A673 (cell line): ENCODE results near the gene ANKRD29. TPM values are rescaled to one million over a fixed set of nuclear protein-coding genes. Genes with fewer than 3 reads are reported as not detected.

Experiments
- BruUV-seq: library from RNA; stranded (reverse); fragments of 400-500 nt; replicated peaks from 2 replicates; lab custom pipeline; 2021; lab: Mats Ljungman, UMichigan
- CTCF ChIA-PET: fragments of 300-600 bp; sonication (Branson Sonifier 250); formaldehyde crosslinking; loops from one replicate; lab custom pipeline; 2022; ENCODE audit warnings: antibody characterized with exemption; lab: Charles Lee
- POLR2A ChIA-PET: fragments of 300-600 bp; sonication (Branson Sonifier 250); formaldehyde crosslinking; loops from one replicate; lab custom pipeline; 2022; ENCODE audit warnings: antibody characterized with exemption; ENCODE audit not compliant: low non-redundant PET; lab: Charles Lee
- DNase-seq: peaks from one replicate; pipeline ENCODE4 v3.0.0-alpha.2; 2015; ENCODE audit warnings: low spot score
- H3K27ac ChIP-seq: fragments of 200-600 bp; sonication (generic); 2 replicates; pipeline ENCODE4 v1.5.1; 2016; ENCODE audit warnings: mixed run types, low read depth, mild to moderate bottlenecking, mixed read lengths, antibody characterized with exemption, low read length; ENCODE audit not compliant: poor library complexity, severe bottlenecking
- H3K27me3 ChIP-seq: fragments of 200-600 bp; sonication (generic); replicated peaks from 2 replicates; pipeline ENCODE4 v1.6.1; 2017; ENCODE audit warnings: mixed run types, low read depth, mild to moderate bottlenecking, mixed read lengths, antibody characterized with exemption, low read length; ENCODE audit not compliant: insufficient read depth, poor library complexity
- H3K36me3 ChIP-seq: fragments of 200-600 bp; sonication (generic); 2 replicates; pipeline ENCODE4 v1.6.1; 2016; ENCODE audit warnings: mixed run types, mild to moderate bottlenecking, mixed read lengths, antibody characterized with exemption, low read length; ENCODE audit not compliant: insufficient read depth, poor library complexity, severe bottlenecking
- H3K4me1 ChIP-seq: fragments of 200-600 bp; sonication (generic); 2 replicates; pipeline ENCODE4 v1.6.1; 2017; ENCODE audit warnings: mixed run types, mild to moderate bottlenecking, mixed read lengths, antibody characterized with exemption, low read length; ENCODE audit not compliant: insufficient read depth, poor library complexity, severe bottlenecking
- H3K4me3 ChIP-seq: fragments of 200-600 bp; sonication (generic); 2 replicates; pipeline ENCODE4 v1.5.1; 2016; ENCODE audit warnings: low read depth, mixed run types, mild to moderate bottlenecking, mixed read lengths, low read length; ENCODE audit not compliant: poor library complexity, severe bottlenecking
- H3K9me3 ChIP-seq: fragments of 200-600 bp; sonication (generic); 2 replicates; pipeline ENCODE4 v1.6.1; 2016; ENCODE audit warnings: mixed run types, low read depth, mild to moderate bottlenecking, mixed read lengths, antibody characterized with exemption, low read length; ENCODE audit not compliant: poor library complexity, severe bottlenecking
- EZH2 ChIP-seq: fragments of 200-600 bp; sonication (generic); IDR thresholded peaks from 2 replicates; pipeline ENCODE4 v1.6.1; 2017; ENCODE audit warnings: borderline replicate concordance, low read depth, mild to moderate bottlenecking, mixed read lengths, antibody characterized with exemption, low read length; ENCODE audit not compliant: poor library complexity, severe bottlenecking
- intact Hi-C: fragments of 100-400 bp; cut with micrococcal nuclease; formaldehyde crosslinking; loops from one replicate; pipeline ENCODE4 v1.10.0; 2022; ENCODE audit not compliant: unreplicated experiment
- total RNA-seq: library from RNA; stranded (reverse); gene quantifications from 2 replicates; pipeline ENCODE4 v1.2.3, GENCODE V29; 2021
- TF ChIP-seq, protein P1 (sequence below): fragments of 300-800, 200-600 bp; sonication (generic); conservative IDR thresholded peaks from 2 replicates; pipeline ENCODE4 v1.5.1; 2017; ENCODE audit warnings: low read depth, mild to moderate bottlenecking, antibody characterized with exemption, low read length, moderate library complexity, mixed read lengths

Gene ANKRD29
- total RNA-seq, 1 experiment from 2014 or later: 2.6 TPM

DNA sequence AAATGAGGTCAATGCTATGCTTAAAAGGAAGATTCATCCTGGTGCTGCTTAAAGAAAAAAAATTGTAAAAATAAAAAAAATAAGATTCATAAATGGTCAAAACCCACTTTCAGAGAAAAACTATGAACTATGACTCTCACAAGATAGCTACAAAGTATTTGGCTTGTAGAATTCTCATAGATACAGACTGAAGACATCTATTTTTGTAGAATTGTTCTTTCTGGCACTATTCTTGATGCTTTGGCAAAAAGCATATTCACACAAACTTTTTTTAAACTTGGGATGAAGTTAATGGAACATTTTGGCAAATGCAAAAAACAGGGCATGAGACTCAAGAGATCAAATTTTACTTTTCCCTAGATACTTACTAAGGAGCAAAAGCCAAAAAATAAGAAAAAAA, 12.5 kb upstream of the ANKRD29 start:
- POLR2A ChIA-PET: no interaction called here
- DNase-seq: no peak
- H3K9me3 ChIP-seq: no peaks in the 10 kb centered on the region
- CTCF ChIA-PET: no interaction called here
- BruUV-seq: no TSS peak
- no peaks in the 10 kb centered on the region for H3K36me3 ChIP-seq
- H3K4me3 ChIP-seq: no peak overlapping the region
- peaks cover 21% of the 10 kb centered on the region for H3K4me1 ChIP-seq
- no peaks in the 10 kb centered on the region for H3K27me3 ChIP-seq
- TF ChIP-seq, protein P1, sequence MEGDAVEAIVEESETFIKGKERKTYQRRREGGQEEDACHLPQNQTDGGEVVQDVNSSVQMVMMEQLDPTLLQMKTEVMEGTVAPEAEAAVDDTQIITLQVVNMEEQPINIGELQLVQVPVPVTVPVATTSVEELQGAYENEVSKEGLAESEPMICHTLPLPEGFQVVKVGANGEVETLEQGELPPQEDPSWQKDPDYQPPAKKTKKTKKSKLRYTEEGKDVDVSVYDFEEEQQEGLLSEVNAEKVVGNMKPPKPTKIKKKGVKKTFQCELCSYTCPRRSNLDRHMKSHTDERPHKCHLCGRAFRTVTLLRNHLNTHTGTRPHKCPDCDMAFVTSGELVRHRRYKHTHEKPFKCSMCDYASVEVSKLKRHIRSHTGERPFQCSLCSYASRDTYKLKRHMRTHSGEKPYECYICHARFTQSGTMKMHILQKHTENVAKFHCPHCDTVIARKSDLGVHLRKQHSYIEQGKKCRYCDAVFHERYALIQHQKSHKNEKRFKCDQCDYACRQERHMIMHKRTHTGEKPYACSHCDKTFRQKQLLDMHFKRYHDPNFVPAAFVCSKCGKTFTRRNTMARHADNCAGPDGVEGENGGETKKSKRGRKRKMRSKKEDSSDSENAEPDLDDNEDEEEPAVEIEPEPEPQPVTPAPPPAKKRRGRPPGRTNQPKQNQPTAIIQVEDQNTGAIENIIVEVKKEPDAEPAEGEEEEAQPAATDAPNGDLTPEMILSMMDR: no peak
- no peak for TF ChIP-seq EZH2
- intact Hi-C loops: no loop called here
- H3K27ac ChIP-seq: no peak overlapping the region

- BruUV-seq: no TSS peak
These were observed 11.0 kb upstream of the ANKRD29 start for GRCh38 chr18:23673725-23674124.

GRCh38 chr18:23671564-23671963, 8.9 kb upstream of the ANKRD29 start:
- H3K27me3 ChIP-seq: no peaks in the 10 kb centered on the region
- no TSS peak for BruUV-seq
- ChIA-PET POLR2A (no interaction called here), CTCF (no interaction called here)
- H3K4me3 ChIP-seq: no peak overlapping the region
- peak overlapping the region; percentile 8 for H3K27ac ChIP-seq
- no peaks in the 10 kb centered on the region for H3K36me3 ChIP-seq
- DNase-seq: peak; percentile 94
- intact Hi-C loops: no loop called here
- peaks cover 41% of the 10 kb centered on the region for H3K4me1 ChIP-seq
- H3K9me3 ChIP-seq: no peaks in the 10 kb centered on the region
- no peak for TF ChIP-seq EZH2
- TF ChIP-seq, protein P1: no peak

More at GRCh38 chr18:23673725-23674124, 11.0 kb upstream of the ANKRD29 start:
- intact Hi-C loops: no loop called here
- Histone ChIP-seq H3K27me3 (no peaks in the 10 kb centered on the region), H3K27ac (no peak overlapping the region), H3K4me3 (no peak overlapping the region), H3K4me1 (peaks cover 36% of the 10 kb centered on the region), H3K36me3 (no peaks in the 10 kb centered on the region), H3K9me3 (no peaks in the 10 kb centered on the region)
- TF ChIP-seq, protein P1: no peak
- no peak for TF ChIP-seq EZH2
- DNase-seq: no peak
- ChIA-PET POLR2A (no interaction called here), CTCF (no interaction called here)
